ENCODE results near the gene ACAA1. TPM values are rescaled to one million over a fixed set of nuclear protein-coding genes. Genes with fewer than 3 reads are reported as not detected.

The ACAA1 gene
- total and polyA plus RNA-seq, 9 of the 15 experiments (the other 6 are each of a cell fraction or from before 2014, with no cell fraction given) = 4.0 to 88.9 (median 57.2) TPM

DNA sequence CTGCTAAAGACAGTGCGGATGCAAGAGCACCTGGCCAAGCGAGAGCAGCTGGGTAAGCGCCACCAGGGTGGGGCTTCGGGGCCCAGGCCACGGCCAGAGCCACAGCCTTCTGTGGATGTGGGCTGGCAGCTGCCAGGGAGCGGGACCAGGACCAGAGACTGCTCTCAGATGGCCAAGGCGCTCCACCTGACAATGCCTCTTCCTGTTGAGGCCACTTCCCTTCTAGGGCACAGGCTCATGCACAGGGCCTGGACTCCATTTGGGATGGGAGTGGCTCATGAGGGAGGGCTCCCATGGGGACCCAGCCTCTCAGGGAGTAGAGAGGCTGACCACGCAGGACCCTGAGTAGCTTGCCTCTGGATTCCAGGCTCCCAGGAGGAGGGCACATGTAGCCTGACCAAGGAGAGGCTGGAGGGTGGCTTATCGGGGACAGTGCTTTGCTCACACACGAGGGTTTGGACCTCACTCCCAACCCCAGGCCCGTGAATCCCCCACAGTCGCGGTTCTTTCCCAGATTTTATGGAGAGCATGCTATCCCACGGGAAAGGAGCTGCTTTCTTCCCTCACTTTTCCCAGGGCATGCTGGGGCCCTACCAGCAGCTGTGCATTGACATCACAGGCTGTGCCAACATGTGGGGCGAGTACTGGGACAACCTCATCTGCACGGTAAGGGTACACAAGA is 25.1 kb downstream of the ACAA1 start:
- H3K36me3 ChIP-seq (ENCODE audit: control insufficient read depth, insufficient read depth, low read length) = no peaks in the 10 kb centered on the region
- 4% methylated on average over 16 of the region's 16 CpGs for WGBS (ENCODE audit: insufficient coverage, low coverage, missing lambda C conversion rate)
- no peak overlapping the region for H2AFZ ChIP-seq (ENCODE audit: low read depth, low read length)
- H3K27me3 ChIP-seq (ENCODE audit: control insufficient read depth in 2 of 2, insufficient read depth in 2 of 2, low read length in 2 of 2) = peaks cover 17 to 67% of the 10 kb centered on the region in 2 experiments; a peak in 4 of 5 replicates
- CTCF ChIA-PET (ENCODE audit: low intra/inter-chr PET ratio) = no interaction called here
- TF ChIP-seq, protein P1, sequence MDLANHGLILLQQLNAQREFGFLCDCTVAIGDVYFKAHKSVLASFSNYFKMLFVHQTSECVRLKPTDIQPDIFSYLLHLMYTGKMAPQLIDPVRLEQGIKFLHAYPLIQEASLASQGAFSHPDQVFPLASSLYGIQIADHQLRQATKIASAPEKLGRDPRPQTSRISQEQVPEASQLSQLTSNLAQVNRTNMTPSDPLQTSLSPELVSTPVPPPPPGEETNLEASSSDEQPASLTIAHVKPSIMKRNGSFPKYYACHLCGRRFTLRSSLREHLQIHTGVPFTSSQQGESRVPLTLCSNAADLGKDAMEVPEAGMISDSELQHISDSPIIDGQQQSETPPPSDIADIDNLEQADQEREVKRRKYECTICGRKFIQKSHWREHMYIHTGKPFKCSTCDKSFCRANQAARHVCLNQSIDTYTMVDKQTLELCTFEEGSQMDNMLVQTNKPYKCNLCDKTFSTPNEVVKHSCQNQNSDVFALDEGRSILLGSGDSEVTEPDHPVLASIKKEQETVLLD (IDR thresholded peaks at IDR 0.05) = no peak
- TF ChIP-seq ZNF274 (IDR thresholded peaks at IDR 0.05; ENCODE audit: borderline replicate concordance, low read depth, low read length) (no peak), HDAC3 (IDR thresholded peaks at IDR 0.05; ENCODE audit: borderline replicate concordance, partially characterized antibody) (no peak), KLF16 (IDR thresholded peaks at IDR 0.05) (no peak), CBX2 (IDR thresholded peaks at IDR 0.05; ENCODE audit: insufficient read depth, low read length, poor library complexity, severe bottlenecking) (no peak), GATA2 (CRISPR knock-in tag; IDR thresholded peaks at IDR 0.05) (no peak), NCOA2 (IDR thresholded peaks at IDR 0.05; ENCODE audit: partially characterized antibody in 2 of 2) (no peak), ILK (tag; IDR thresholded peaks at IDR 0.05; ENCODE audit: borderline replicate concordance, low read depth) (no peak)
- TF ChIP-seq, protein P2, sequence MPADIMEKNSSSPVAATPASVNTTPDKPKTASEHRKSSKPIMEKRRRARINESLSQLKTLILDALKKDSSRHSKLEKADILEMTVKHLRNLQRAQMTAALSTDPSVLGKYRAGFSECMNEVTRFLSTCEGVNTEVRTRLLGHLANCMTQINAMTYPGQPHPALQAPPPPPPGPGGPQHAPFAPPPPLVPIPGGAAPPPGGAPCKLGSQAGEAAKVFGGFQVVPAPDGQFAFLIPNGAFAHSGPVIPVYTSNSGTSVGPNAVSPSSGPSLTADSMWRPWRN (IDR thresholded peaks at IDR 0.05; ENCODE audit: low read depth) = no peak
- TF ChIP-seq, protein P3, sequence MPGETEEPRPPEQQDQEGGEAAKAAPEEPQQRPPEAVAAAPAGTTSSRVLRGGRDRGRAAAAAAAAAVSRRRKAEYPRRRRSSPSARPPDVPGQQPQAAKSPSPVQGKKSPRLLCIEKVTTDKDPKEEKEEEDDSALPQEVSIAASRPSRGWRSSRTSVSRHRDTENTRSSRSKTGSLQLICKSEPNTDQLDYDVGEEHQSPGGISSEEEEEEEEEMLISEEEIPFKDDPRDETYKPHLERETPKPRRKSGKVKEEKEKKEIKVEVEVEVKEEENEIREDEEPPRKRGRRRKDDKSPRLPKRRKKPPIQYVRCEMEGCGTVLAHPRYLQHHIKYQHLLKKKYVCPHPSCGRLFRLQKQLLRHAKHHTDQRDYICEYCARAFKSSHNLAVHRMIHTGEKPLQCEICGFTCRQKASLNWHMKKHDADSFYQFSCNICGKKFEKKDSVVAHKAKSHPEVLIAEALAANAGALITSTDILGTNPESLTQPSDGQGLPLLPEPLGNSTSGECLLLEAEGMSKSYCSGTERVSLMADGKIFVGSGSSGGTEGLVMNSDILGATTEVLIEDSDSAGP (CRISPR knock-in tag; IDR thresholded peaks at IDR 0.05) = no peak
- peaks cover 21% of the 10 kb centered on the region for H4K20me1 ChIP-seq (replicated peaks; ENCODE audit: control insufficient read depth, insufficient read depth, low read length)
- H3K4me3 ChIP-seq = no peak overlapping the region
- in situ Hi-C loops (cut with MboI) (no loop called here), intact Hi-C loops (cut with micrococcal nuclease) (no loop called here)
- no peak overlapping the region for H3K4me2 ChIP-seq (ENCODE audit: insufficient read depth, low read length)
- no TSS peak for BruUV-seq (replicated peaks)
- ATAC-seq = no peak
- H3K9ac ChIP-seq (ENCODE audit: insufficient read depth in 1 of 2, low read depth in 2 of 2, low read length in 2 of 2) = 0 out of 4 replicates have a peak overlapping the region, but pooled peaks of 1 of the 2 experiments have one; percentile 15
- no peaks in the 10 kb centered on the region for H3K79me2 ChIP-seq (ENCODE audit: control insufficient read depth, insufficient read depth, low read length)
- POLR2A ChIA-PET = interaction anchor here (0.6 to 1.2 kb wide), 3 partner anchors 17 to 152 kb away, joined by 3 to 4 read pairs (median 3); no protein-coding TSS in a partner anchor
- no peaks in the 10 kb centered on the region for H3K9me1 ChIP-seq (ENCODE audit: control insufficient read depth, insufficient read depth, low read length)
- no peak for DNase-seq (ENCODE audit: extremely low read depth in 1 of 4, low spot score in 3 of 4)
- no peak overlapping the region for H3K27ac ChIP-seq (ENCODE audit: extremely low read depth, low read depth, low read length)
- peaks cover 0 to 20% of the 10 kb centered on the region in 2 experiments; a peak in 3 of 5 replicates for H3K4me1 ChIP-seq (replicated peaks in 1 of 2; ENCODE audit: control insufficient read depth in 2 of 2, insufficient read depth in 2 of 2, low read length in 2 of 2)
- no peak for FAIRE-seq
- no peaks in the 10 kb centered on the region for H3K9me3 ChIP-seq (replicated peaks; ENCODE audit: control insufficient read depth, insufficient read depth, low read depth, low read length)

Measured in K562 (cell line).